ACHN (cell line): Measurements from ENCODE around the gene COL4A1.

Experiments
- DNase-seq: peaks from one replicate; pipeline ENCODE4 v3.0.0-alpha.2; 2015
- in situ Hi-C: cut with HindIII; loops from 2 replicates; pipeline ENCODE4 v1.10.0; 2017; ENCODE audit warnings: low sequenced_read_pairs, low pct_ligation_motif_present, low pct_unique_long_range_greater_than_20kb

COL4A1 gene

GRCh38 chr13:110237875-110238817 lies 68.8 kb downstream of the COL4A1 start:
- no peak for DNase-seq
- in situ Hi-C loops = no loop called here

- in situ Hi-C loops = no loop called here
- DNase-seq = no peak
Measured at GRCh38 chr13:110236831-110237261, 70.1 kb downstream of the COL4A1 start.

GRCh38 chr13:110236431-110236830 lies 70.5 kb downstream of the COL4A1 start:
- DNase-seq = no peak
- in situ Hi-C loops = no loop called here

GRCh38 chr13:110234532-110234931 lies 72.4 kb downstream of the COL4A1 start:
- in situ Hi-C loops = no loop called here
- no peak for DNase-seq

- in situ Hi-C loops = no loop called here
- no peak for DNase-seq
Measured at GRCh38 chr13:110233951-110234280, 73.0 kb downstream of the COL4A1 start.

GRCh38 chr13:110233181-110233950 lies 73.6 kb downstream of the COL4A1 start:
- in situ Hi-C loops = no loop called here
- no peak for DNase-seq

- no peak for DNase-seq
- in situ Hi-C loops = no loop called here
Measured at GRCh38 chr13:110232756-110233155, 74.2 kb downstream of the COL4A1 start.

GRCh38 chr13:110232142-110232541 lies 74.8 kb downstream of the COL4A1 start:
- in situ Hi-C loops = no loop called here
- no peak for DNase-seq

- DNase-seq = no peak
- in situ Hi-C loops = no loop called here
Measured at GRCh38 chr13:110231348-110232047, 75.5 kb downstream of the COL4A1 start.

- no peak for DNase-seq
Measured at GRCh38 chr13:110230661-110231347, 76.2 kb downstream of the COL4A1 start.

GRCh38 chr13:110229905-110230563 lies 76.9 kb downstream of the COL4A1 start:
- in situ Hi-C loops = no loop called here
- no peak for DNase-seq

More at GRCh38 chr13:110230661-110231347, 76.2 kb downstream of the COL4A1 start:
- in situ Hi-C loops = no loop called here

GRCh38 chr13:110228936-110229904 lies 77.7 kb downstream of the COL4A1 start:
- in situ Hi-C loops = no loop called here
- DNase-seq = no peak

GRCh38 chr13:110227864-110228643 lies 78.9 kb downstream of the COL4A1 start:
- DNase-seq = no peak
- in situ Hi-C loops = no loop called here

GRCh38 chr13:110227416-110227815 lies 79.5 kb downstream of the COL4A1 start:
- in situ Hi-C loops = no loop called here
- DNase-seq = no peak

GRCh38 chr13:110225609-110226574 lies 81.1 kb downstream of the COL4A1 start:
- no peak for DNase-seq
- in situ Hi-C loops = no loop called here
